ENCODE results near the gene SPIRE2. TPM values are rescaled to one million over a fixed set of nuclear protein-coding genes. Genes with fewer than 3 reads are reported as not detected.

SPIRE2 gene
- total RNA-seq, 1 experiment from 2014 or later: 29.6 TPM

GRCh38 chr16:89861648-89862047, 33.4 kb downstream of the SPIRE2 start:
- peak in 1 of 2 experiments; percentile 34 for DNase-seq
- H3K36me3 ChIP-seq (ENCODE audit: control insufficient read depth, insufficient read depth, low read length): peaks cover 2% of the 10 kb centered on the region; the same call in 1 of the 2 replicates
- no peaks in the 10 kb centered on the region for H3K27me3 ChIP-seq (replicated peaks; ENCODE audit: control insufficient read depth, insufficient read depth, low read length)
- no peaks in the 10 kb centered on the region for H3K27me3 Mint-ChIP-seq (ENCODE audit: insufficient read depth, unreplicated experiment)
- no peak overlapping the region for H3K4me3 ChIP-seq (ENCODE audit: low read depth, low read length)
- no TSS peak for BruUV-seq (replicated peaks)
- POLR2A ChIA-PET: interaction anchor here (0.6 to 1.3 kb wide), 2 partner anchors 24 to 53 kb away, joined by 3 to 4 read pairs; no protein-coding TSS in a partner anchor
- CTCF ChIA-PET: interaction anchor here (0.6 to 2.3 kb wide), 9 partner anchors 12 to 161 kb away, joined by 3 to 24 read pairs (median 7); partner anchors contain the start of genes FANCA and SPATA2L
- no peak overlapping the region for H3K4me3 Mint-ChIP-seq (ENCODE audit: unreplicated experiment)
- TF ChIP-seq CTCF (IDR thresholded peaks at IDR 0.05; ENCODE audit: insufficient read depth in 1 of 2, low read depth in 1 of 2, low read length in 1 of 2, severe bottlenecking in 1 of 2, unreplicated experiment in 1 of 2): no peak
- intact Hi-C loops (cut with micrococcal nuclease; ENCODE audit: unreplicated experiment): loop anchor here (1.0 to 2.0 kb wide), 5 partner anchors 25 to 161 kb away; no protein-coding TSS in a partner anchor
- H3K9me3 Mint-ChIP-seq (ENCODE audit: unreplicated experiment): no peaks in the 10 kb centered on the region
- H3K9me3 ChIP-seq: no peaks in the 10 kb centered on the region
- peaks cover 13% of the 10 kb centered on the region for H3K36me3 Mint-ChIP-seq (ENCODE audit: insufficient read depth, unreplicated experiment)
- peaks cover 3% of the 10 kb centered on the region; the same call in 1 of the 2 replicates for H3K4me1 ChIP-seq
- peaks cover 21% of the 10 kb centered on the region for H3K4me1 Mint-ChIP-seq (ENCODE audit: low read depth, unreplicated experiment)
- no peak overlapping the region for H3K27ac Mint-ChIP-seq (ENCODE audit: unreplicated experiment)

- CTCF ChIA-PET: interaction anchor here (1.1 kb wide), 1 partner anchor 40 kb away, joined by 3 read pairs; no protein-coding TSS in a partner anchor
- POLR2A ChIA-PET: no interaction called here
- intact Hi-C loops (cut with micrococcal nuclease; ENCODE audit: unreplicated experiment): no loop called here
Measured at GRCh38 chr16:89862732-89863131, 34.5 kb downstream of the SPIRE2 start.

More at GRCh38 chr16:89862732-89863131, 34.5 kb downstream of the SPIRE2 start:
- no peak for TF ChIP-seq CTCF (IDR thresholded peaks at IDR 0.05; ENCODE audit: insufficient read depth in 1 of 2, low read depth in 1 of 2, low read length in 1 of 2, severe bottlenecking in 1 of 2, unreplicated experiment in 1 of 2)
- Mint-ChIP-seq H3K27me3 (ENCODE audit: insufficient read depth, unreplicated experiment) (no peaks in the 10 kb centered on the region), H3K4me3 (ENCODE audit: unreplicated experiment) (no peak overlapping the region), H3K9me3 (ENCODE audit: unreplicated experiment) (no peaks in the 10 kb centered on the region), H3K4me1 (ENCODE audit: low read depth, unreplicated experiment) (peaks cover 21% of the 10 kb centered on the region), H3K27ac (ENCODE audit: unreplicated experiment) (peak overlapping the region; percentile 11), H3K36me3 (ENCODE audit: insufficient read depth, unreplicated experiment) (peaks cover 17% of the 10 kb centered on the region)
- Histone ChIP-seq H3K4me3 (ENCODE audit: low read depth, low read length) (no peak overlapping the region), H3K9me3 (peaks cover 7% of the 10 kb centered on the region; the same call in 1 of the 2 replicates), H3K36me3 (ENCODE audit: control insufficient read depth, insufficient read depth, low read length) (peaks cover 2% of the 10 kb centered on the region; the same call in 1 of the 2 replicates), H3K27me3 (replicated peaks; ENCODE audit: control insufficient read depth, insufficient read depth, low read length) (no peaks in the 10 kb centered on the region), H3K4me1 (peaks cover 3% of the 10 kb centered on the region; the same call in 1 of the 2 replicates)
- BruUV-seq (replicated peaks): no TSS peak
- DNase-seq: no peak

Measured in Caco-2 (cell line).